ENCODE results near the gene LAGE3.
A peak's percentile ranks its signal among the peaks of the same experiment; 100 is the strongest.

The LAGE3 gene

GRCh38 chrX:154478728-154479622 is at the start of gene LAGE3:
Gene LAGE3 (minus strand): TSS chrX:154479281. CDS start chrX:154478915, 366 bp downstream.
- no peak for TF ChIP-seq CTCF (IDR thresholded peaks at IDR 0.05)

- peak; percentile 44; the same call in 1 of the 2 replicates for TF ChIP-seq CTCF (IDR thresholded peaks at IDR 0.05)
These were observed 48.0 kb upstream of the LAGE3 start for GRCh38 chrX:154526901-154527675.

- no peak for TF ChIP-seq CTCF (IDR thresholded peaks at IDR 0.05)
These were observed 46.8 kb upstream of the LAGE3 start for GRCh38 chrX:154525606-154526490.

GRCh38 chrX:154519389-154519788 is 40.3 kb upstream of the LAGE3 start:
- TF ChIP-seq CTCF (IDR thresholded peaks at IDR 0.05): no peak

GRCh38 chrX:154517101-154517781 is 38.2 kb upstream of the LAGE3 start:
- no peak for TF ChIP-seq CTCF (IDR thresholded peaks at IDR 0.05)

GRCh38 chrX:154516656-154517100 is 37.6 kb upstream of the LAGE3 start:
- TF ChIP-seq CTCF (IDR thresholded peaks at IDR 0.05): no peak
